Measurements from ENCODE around the gene TRIM43.

DNA sequence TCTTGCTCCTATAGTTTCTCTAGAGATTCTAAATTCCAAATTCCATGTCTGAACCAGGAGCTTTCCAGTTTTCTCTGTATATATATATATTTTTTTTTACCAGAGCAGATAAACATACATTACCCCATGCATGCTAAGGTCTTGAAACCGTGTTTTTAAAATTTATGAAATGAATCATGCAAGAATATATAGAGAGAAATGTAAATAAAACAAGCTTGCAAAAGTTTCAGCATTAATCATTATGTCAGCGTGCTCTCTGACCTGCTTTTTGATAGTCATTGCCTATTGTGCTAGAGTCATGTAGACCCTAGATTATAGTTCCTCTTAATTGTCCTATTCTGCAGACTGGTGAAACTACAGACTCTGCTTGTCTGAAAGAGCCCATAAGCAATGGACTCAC lies 22.6 kb upstream of the TRIM43 start:
- TF ChIP-seq, protein P1, sequence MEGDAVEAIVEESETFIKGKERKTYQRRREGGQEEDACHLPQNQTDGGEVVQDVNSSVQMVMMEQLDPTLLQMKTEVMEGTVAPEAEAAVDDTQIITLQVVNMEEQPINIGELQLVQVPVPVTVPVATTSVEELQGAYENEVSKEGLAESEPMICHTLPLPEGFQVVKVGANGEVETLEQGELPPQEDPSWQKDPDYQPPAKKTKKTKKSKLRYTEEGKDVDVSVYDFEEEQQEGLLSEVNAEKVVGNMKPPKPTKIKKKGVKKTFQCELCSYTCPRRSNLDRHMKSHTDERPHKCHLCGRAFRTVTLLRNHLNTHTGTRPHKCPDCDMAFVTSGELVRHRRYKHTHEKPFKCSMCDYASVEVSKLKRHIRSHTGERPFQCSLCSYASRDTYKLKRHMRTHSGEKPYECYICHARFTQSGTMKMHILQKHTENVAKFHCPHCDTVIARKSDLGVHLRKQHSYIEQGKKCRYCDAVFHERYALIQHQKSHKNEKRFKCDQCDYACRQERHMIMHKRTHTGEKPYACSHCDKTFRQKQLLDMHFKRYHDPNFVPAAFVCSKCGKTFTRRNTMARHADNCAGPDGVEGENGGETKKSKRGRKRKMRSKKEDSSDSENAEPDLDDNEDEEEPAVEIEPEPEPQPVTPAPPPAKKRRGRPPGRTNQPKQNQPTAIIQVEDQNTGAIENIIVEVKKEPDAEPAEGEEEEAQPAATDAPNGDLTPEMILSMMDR (IDR thresholded peaks at IDR 0.05; ENCODE audit: borderline replicate concordance, extremely low read depth, low read length, poor library complexity, severe bottlenecking): no peak
- no peak for TF ChIP-seq EZH2 (IDR thresholded peaks at IDR 0.05; ENCODE audit: borderline replicate concordance, low read depth, low read length, severe bottlenecking)
